ENCODE measurements around the gene TRAP1. TPM values are rescaled to one million over a fixed set of nuclear protein-coding genes. Genes with fewer than 3 reads are reported as not detected.
A peak's percentile ranks its signal among the peaks of the same experiment; 100 is the strongest.
"Not testable (repeated sequence)": the region's sequence is repeated elsewhere in the genome, so short reads cannot be mapped to it uniquely, and the experiment has no call there.

The TRAP1 gene
- total RNA-seq, 1 donor from 2014 or later, result 34.7 TPM

GRCh38 chr16:3612510-3613466 lies 104.5 kb downstream of the TRAP1 start:
- no peak for DNase-seq (ENCODE audit: low spot score)

DNA sequence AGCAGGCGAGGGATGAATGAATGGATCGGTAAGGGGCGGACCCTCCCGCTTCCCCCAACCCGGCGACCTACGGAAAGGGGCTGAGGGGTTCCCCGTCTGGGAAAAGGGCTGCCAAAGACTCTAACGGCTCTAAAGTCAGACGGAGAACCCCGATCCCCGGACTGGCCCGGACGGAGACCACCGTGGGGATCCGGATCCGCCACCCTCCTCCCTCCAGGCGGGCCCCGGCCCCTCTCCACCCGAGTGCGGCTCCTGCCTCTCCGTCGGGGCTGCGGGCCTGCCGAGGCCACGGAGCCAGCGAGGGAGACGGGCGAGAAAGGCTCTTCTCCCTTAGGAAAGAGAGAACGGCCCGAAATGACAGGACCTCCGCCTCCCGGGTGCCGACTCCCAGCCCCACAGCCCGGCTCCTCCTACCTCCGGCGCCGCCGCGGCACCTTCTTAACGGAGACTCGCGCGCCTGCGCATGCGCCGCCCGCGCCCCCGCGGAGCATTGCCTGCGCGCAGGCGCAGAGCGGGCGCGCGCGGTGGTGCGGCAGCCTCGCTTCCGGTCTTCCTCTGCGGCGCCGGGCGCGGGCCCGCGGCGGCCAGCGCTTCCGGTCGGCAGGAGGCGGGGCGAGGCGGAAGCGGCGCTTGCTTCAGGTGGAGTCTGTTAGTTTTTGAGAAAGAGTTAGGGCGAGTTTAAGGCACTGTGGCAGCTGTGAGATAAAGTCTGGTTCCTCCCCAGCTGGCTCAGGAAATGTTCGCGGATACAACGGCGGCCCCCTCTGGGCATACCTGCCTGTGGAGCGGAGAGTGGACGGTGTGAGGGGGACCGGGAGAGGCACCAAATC lies 106.0 kb downstream of the TRAP1 start, which contains the start of gene SLX4:
TSS of gene SLX4 (minus strand) at position 461 of the 830 bp plus-strand sequence. CDS start 2,642 bp downstream, outside the sequence.
- peak; percentile 95 for DNase-seq (ENCODE audit: low spot score)

DNA sequence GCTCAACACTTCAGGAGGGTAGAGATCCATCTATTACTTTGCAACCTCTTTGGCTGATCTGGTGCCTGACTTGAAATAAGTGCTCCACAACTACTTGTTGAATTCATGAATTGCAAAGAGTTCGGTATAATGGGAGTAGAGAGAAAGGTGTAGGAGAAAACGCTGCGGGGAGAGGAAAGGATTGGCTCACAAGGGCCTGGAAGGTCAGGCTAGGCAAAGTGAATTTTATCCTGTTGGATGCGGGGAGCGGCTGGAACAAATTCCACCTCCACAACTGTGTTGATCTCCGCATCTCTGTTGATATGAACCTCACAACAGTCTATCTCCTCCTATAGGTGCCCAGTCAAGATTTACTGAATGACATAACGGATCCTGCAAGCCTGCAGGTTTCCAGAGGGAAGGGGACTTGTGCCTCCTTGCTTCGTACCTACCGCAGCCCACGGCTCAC lies 106.6 kb downstream of the TRAP1 start:
- no peak for DNase-seq (ENCODE audit: low spot score)

GRCh38 chr16:3609895-3610697 lies 107.2 kb downstream of the TRAP1 start:
- no peak for DNase-seq (ENCODE audit: low spot score)

GRCh38 chr16:3608976-3609375 lies 108.3 kb downstream of the TRAP1 start:
- DNase-seq (ENCODE audit: low spot score), result not testable (repeated sequence)

GRCh38 chr16:3608069-3608468 lies 109.3 kb downstream of the TRAP1 start:
- DNase-seq (ENCODE audit: low spot score), result no peak

Other genes with a start within 250 kb of the TRAP1 start
- not detected for gene C16orf90, start 222.0 kb downstream of the TRAP1 start, total RNA-seq (ENCODE audit: insufficient read depth, low replicate concordance)
- 33.5 TPM for gene CLUAP1, start 216.5 kb downstream of the TRAP1 start, total RNA-seq (ENCODE audit: insufficient read depth, low replicate concordance)
- gene NLRC3, start 140.1 kb downstream of the TRAP1 start, total RNA-seq (ENCODE audit: insufficient read depth, low replicate concordance), result 9.1 TPM
- 4.8 TPM for gene SLX4, start 105.9 kb downstream of the TRAP1 start, total RNA-seq (ENCODE audit: insufficient read depth, low replicate concordance)
- gene DNASE1, start 62.8 kb downstream of the TRAP1 start, total RNA-seq (ENCODE audit: insufficient read depth, low replicate concordance), result 43.3 TPM
- gene CREBBP, start 163.2 kb upstream of the TRAP1 start, total RNA-seq (ENCODE audit: insufficient read depth, low replicate concordance), result 31.8 TPM

All from umbilical cord (tissue), 2 donors.